HG02840 (cell line): Measurements from ENCODE around the gene MRPS30.
A peak's percentile ranks its signal among the peaks of the same experiment; 100 is the strongest.
"Not testable (repeated sequence)": the region's sequence is repeated elsewhere in the genome, so short reads cannot be mapped to it uniquely, and the experiment has no call there.

Experiments
- ATAC-seq: cut with Tn5 transposase; IDR thresholded peaks from one replicate; pipeline ENCODE4 v1.9.1; 2021; ENCODE audit warnings: mild to moderate bottlenecking, moderate library complexity, moderate number of reproducible peaks; ENCODE audit not compliant: unreplicated experiment, low FRiP score

The MRPS30 gene

DNA sequence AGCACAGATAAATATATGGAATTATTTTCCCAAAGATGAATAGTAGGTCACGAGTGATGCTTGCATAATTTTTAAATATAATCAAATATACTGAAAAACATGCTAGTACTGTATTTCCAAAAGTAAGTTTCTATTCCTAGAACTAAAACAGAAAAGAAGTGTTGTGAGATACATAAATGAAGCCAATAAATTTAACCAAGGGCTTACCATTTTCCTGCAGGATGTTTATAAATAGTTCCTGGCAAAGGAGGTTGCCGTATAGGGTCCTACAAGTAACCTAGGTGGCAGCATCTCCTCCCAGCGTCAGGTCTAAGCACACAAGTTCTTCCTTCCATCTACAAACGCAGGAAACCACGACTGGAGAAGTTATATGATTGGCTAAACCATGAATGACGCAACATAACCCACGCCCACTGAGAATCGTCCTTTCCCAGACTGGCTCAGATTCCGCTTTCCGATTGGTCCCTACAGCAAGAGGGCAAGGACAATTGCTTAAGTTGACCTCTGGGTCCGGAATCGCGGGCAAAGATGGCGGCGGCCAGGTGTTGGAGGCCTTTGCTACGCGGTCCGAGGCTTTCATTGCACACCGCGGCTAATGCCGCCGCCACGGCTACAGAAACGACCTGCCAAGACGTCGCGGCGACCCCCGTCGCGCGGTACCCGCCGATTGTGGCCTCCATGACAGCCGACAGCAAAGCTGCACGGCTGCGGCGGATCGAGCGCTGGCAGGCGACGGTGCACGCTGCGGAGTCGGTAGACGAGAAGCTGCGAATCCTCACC is at the start of gene MRPS30:
Gene MRPS30 (plus strand): TSS at position 513 of the 780 bp plus-strand sequence. CDS start 16 bp downstream, at position 529.
- peak; percentile 99 for ATAC-seq

DNA sequence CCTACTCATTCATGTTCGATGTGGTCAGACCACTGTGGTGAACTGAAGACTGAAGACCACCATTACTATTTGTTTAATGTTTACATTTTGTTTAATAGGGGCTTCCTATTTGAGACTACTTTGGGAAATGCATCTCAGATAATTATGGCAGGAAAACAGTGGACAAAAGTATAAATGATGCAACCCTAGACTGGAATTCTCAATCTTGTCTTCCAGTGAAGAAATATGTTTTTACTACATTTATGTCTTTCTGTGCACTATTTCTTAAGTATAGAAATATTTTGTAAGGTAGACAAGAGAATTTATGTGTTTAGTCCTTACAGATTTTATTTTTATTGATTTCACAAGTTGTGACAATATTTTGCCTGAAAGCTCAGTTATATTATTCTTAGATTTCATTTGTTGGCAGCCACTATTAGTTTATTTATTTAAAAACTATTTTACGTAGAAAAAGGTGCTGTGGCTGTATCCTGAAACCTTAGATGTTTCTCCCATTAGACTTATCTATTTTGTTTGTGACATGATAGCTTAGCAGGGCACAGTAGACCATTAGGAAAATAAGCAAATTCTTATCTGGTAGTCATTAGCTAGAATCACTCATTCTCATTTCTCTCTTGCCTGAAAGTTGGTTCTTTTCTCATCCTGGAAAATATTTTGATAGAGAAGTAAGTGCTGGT is 39.4 kb upstream of the MRPS30 start:
- no peak for ATAC-seq

DNA sequence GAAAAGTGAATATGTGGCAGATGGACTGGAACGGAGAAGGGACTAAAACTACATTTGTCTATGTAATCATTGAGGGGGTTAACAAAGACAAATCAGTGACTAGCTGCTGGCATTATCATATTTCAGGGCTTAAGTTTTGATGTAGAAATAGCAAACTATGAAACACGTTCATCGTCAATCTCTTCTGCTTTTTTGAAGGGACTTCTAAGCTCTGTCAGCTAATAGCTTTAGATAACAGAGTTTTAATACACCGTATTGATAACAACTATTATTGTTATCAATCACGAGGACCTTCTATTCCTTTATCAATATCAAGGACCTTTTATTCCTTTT is 38.9 kb upstream of the MRPS30 start:
- no peak for ATAC-seq

DNA sequence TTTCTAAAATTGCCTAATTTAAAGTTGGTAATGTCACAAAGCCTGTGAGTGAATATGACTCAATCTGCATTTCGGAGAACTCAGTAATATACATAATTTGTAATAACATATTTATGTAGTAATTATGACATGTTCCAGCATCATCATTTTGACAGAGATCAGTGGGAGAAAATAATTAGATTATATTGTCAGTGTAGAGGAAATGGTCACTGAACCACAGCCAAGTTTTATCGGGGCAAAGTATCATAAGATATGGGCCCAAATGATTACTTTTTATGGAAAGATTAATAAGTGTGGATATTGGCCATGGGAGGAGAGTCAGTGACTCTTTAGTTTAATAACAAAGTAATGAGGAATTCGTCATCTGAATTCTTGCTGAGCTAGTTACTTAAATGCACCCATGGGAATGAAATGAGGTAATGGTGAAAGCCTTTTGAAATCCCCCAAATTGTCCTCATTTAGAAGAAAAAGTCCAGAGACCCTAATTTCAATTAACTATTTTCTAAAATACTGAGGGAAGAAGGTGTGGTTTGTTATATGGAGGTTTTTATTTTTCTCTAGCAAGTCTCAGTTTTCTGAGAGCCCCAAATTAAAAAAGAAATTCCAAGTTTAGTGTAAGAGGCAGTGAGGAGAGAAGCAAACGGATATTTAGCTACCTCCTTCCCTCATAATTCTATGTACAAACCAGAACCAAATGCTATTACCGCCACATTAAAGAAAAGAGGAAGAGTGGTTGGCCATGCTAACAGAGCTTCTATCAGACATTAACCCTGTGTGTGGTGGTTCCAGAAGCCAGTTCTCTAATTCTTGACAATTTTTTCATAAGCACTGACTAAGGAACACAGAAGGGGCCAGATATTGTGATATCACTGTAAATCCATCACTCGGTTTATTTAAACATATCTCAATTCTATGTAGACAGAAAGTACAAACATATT is 37.7 kb upstream of the MRPS30 start:
- no peak for ATAC-seq

DNA sequence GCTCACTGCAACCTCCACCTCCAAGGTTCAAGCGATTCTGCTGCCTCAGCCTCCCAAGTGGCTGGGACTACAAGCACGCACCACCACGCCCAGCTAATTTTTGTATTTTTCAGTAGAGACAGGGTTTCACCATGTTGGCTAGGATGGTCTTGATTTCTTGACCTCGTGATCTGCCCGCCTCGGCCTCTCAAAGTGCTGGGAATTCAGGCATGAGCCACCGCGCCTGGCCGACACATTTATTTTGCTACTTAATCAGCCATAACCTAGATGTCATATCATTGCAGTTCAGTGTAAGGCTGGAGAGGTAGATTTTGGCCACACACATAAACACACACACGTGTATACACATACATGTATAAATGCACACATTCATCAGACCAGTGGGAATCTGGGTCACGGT is 36.4 kb upstream of the MRPS30 start:
- ATAC-seq, result not testable (repeated sequence)

DNA sequence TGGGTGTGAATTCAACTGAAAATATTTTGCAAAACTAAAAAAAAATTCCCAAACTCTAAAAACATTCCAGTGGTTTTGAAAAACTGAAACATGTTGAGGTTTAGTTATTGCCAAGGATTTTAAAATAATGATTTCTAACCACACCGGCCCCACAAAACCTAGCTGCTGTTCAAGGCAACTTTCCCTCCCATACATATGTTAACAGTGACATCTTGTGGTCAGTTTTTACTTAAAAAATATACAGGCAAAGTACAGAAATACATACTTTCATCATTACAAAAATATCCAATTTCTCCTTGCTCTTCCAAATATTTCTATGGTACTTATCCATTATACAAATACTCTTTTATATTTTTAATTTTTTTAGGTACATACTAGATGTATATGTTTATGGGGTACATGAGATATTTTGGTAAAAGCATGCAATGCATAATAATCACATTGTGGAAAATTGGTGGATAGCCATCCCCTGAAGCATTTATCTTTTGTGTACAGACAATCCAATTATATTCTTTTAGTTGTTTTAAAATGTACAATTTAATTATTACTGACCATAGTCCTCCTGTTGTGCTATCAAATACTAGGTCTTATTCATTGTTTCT is 34.4 kb upstream of the MRPS30 start:
- ATAC-seq, result no peak

DNA sequence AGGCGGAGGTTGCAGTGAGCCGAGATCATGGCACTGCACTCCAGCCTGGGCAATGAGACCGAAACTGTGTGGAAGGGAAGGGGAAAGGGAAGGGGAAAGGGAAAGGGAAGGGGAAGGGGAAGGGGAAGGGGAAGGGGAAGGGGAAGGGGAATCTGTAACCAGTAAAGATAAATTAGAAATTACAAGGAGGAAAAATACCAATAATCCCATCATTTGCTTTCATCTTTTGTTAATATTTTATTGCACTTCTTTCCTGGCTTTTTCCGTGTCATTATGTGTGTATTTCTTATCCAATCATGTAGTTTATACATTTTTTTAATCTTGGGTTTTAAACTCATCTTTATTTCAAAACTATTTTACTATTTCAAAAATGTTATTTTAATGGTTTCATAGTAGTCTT is 29.6 kb upstream of the MRPS30 start:
- ATAC-seq, result no peak

DNA sequence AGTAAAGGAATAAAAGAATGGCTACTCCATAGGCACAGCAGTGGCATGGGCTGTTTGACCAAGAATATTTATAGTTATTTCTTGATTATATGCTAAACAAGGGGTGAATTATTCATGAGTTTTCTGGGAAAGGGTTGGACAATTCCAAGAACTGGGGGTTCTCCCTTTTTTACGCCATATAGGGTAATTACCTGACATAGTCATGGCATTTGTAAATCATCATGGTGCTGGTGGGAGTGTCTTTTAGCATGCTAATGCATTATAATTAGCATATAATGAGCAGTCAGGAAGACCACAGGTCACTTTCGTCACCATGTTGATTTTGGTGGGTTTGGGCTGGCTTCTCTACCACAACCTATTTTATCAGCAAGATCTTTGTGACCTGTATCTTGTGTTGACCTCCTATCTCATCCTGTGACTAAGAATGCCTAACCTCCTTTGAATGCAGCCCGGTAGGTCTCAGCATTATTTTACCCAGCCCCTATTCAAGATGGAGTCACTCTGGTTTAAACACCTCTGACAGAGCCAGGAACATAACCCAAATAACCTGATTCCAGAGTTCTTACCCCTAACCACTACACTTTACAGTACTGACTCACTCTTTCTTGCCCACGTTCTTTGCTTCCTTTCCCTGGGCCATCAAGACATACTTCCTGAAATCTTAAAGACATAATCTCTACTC is 25.0 kb upstream of the MRPS30 start:
- ATAC-seq, result no peak

DNA sequence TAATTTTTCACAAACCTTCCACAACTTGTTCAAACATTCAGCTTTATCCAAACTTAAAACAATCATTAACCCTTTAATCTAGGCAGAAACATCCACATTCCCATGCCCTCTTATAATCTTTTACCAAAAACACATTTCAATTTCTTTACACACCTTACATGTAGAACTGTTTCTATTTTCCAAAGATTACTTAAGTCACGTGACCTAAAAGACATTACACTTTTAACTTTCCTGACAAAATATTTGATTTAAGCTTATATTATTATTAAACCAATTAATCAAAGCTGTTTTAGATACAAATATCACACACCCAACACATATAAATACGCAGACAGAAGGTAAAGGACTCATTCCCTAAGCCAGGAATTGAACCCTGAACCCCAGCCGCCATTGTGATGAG is 21.0 kb upstream of the MRPS30 start:
- ATAC-seq, result no peak

DNA sequence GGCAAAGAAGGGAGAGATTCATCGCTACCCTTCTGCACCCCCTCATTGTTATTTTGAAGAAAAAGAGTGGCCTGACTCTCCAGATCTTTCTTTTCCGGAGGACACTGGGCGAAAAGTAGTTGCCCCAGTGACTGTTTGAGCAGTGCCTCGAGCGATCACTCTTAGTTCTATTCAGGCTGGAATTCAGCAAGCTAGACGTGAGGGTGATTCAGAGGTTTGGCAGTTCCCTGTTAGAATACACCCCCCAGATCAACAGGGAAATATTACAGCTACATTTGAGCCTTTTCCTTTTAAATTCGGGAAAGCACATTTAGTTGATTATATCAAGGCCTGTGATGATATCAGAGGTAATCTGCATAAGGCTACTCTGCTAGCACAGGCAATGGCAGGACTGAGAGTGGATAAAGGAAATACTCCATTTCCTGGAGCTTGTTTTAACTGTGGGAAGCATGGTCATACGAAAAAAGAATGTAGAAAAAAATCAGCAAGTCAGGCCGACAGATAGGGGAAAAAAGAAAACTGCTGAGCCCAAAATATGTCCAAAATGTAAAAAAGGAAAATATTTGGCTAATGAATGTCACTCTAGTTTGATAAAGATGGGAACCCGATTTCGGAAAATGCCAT is 19.3 kb upstream of the MRPS30 start:
- ATAC-seq, result not testable (repeated sequence)

DNA sequence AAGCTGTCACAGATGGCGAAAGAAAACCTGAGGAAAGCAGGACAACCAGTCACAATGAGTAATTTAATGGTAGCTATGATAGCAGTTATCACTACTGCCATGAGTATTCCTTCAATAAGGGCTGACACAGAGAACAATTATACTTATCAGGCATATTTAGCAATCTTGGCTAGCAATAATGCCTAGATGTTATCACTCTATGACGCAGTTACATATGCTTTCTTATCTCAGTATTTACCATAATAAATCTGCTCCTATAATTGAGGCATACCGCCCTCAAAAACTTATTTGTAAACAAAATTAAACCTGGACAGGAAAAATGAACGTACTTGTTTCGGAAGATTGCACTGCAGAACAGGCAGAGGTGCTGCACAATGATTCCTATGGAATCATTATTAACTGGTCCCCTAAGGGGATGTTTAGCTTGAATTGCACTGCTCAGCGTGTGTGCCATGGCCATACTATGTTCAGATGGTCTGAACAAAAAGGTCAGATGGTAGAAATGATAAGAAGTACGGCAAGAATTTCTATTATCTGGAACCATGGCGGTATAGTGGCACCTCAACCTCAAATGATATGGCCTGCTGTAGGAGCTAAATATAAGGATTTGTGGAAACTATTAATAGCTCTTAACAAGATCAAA is 16.6 kb upstream of the MRPS30 start:
- not testable (repeated sequence) for ATAC-seq

DNA sequence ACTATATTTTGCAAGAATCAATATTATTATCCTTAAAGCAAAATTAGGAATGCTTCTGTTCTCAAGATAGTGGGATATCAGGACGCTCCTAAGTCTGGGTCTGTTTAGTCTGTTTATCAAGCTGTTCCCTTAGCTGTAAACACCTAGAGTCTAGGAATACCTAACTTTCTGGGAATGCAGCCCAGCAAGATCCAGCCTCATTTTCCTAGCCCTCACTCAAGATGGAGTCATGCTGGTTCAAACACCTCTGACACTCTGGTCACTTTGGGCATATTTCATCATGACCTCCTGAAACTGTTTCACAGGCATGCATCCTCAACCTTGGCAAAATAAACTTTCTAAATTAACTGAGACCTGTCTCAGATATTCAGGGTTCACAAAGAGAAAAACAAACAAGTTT is 14.4 kb upstream of the MRPS30 start:
- ATAC-seq, result no peak

DNA sequence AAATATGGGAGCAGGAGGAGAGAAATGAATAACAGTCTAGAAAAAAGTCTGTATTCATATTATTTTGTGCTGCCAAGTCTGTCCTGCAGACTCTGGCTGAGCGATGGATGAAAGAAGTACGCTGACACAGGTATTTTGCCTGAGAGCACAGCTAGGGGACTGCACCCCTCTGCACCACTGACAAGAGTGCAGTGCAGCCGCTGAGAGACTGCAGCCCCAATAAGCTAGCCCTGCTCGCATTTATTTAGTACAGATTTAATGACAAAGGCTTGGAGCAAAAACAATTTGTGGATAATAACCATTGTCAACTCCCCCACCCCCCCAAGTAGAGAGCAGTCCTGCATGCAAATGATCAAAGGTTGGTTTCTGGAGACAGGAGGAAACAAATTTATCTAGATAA is 13.3 kb upstream of the MRPS30 start:
- no peak for ATAC-seq

DNA sequence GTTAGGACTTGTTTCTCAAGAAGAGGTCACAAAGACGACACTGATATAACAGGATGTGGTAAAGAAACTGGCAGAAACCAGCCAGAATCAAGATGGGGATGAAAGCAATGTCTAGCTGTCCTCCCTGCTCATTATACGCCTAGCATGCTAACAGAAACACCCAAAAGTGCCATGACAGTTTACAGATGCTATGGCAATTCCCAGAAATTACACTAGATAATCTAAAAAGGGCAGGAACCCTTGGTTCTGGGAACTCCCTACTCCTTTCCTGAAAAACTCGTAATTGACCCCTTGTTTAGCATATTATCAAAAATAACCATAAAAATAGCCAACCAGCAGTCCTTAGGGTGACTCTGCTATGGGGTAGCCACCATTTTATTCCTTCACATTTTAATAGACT is 10.9 kb upstream of the MRPS30 start:
- no peak for ATAC-seq

DNA sequence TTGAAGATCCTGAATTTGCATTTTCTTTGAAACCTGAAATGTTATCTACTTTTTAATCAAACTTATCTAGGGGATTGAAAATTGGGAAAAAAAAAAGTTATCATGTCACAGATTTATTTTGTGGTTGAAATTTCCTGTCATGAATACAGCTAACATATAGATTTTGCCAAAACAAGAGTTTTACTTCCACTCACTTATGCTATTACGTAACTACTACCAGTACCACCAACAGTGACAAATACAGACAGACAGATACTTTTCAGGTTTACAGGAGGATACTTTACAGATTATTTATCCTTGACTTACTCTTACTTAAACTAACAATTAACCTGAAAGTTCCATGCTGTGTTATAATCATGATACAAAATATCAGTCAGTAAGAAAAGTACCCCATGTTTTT is 6.8 kb upstream of the MRPS30 start:
- ATAC-seq, result no peak

DNA sequence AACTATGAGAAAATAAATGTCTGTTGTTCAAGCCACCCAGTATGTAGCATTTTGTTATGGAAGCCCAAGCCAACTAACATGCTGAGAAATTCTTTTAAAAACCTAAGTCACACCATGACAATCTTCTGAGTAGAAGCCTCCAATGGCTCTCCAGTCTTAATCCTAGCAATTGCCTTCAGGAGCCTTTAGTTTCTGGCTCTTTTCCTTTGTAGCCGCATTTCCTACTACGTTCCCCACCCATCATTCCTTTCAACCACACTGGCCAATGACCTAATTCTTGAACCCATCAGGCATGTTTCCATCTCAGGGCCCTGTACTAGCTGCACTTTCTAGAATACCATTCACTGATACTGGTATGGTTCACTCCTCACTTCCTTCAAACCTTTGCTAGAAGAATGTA is 2.1 kb upstream of the MRPS30 start:
- no peak for ATAC-seq

DNA sequence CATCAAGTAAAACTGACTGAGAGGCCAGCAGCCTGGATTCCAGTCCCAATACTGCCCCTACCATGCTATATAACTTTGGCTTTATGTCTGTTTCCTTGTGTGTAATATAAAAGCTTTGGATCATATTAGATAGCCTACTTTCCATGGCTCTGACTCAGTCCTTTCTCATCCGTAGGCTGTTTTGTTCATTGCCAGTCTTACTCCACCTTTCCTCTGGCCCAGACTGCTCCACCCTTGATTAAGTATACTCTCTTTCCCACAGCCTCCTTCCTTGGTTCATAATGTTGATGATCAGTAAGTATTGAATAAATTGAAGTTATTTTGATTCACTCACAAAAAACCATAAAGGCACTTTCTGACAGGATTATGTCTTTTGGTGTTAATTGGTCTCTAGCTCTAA is 1.5 kb upstream of the MRPS30 start:
- ATAC-seq, result no peak

DNA sequence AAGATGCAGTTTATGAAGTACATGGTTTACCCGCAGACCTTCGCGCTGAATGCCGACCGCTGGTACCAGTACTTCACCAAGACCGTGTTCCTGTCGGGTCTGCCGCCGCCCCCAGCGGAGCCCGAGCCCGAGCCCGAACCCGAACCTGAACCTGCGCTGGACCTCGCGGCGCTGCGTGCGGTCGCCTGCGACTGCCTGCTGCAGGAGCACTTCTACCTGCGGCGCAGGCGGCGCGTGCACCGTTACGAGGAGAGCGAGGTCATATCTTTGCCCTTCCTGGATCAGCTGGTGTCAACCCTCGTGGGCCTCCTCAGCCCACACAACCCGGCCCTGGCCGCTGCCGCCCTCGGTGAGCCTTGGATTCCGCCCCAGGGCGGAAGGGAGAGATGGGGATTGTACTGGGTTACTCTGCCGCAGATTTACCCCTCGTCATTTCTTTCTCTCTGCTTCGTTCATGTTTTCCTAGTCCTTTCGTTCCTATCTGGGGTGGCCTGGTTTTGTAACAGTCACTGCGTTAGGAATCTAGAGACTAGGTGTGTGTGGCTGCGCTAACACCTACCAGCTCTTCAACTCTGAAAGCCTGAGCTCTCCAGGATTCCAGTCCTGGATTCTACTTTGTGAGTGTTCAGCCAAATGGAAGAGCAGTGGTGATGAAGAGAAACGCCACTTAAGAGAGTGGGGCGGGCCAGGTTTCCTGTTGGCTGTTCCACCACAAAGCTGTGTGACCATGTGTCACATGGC is 638 bp downstream of the MRPS30 start:
- peak; percentile 30 for ATAC-seq
